SH-SY5Y (cell line): Measurements from ENCODE around the gene SPACA4.

ENCODE experiments used
- GATA2 ChIP-seq: IDR thresholded peaks from 2 replicates; pipeline ENCODE4 v1.6.1; 2011; ENCODE audit warnings: mild to moderate bottlenecking, low read depth, low read length
- GATA3 ChIP-seq: IDR thresholded peaks from 2 replicates; pipeline ENCODE4 v1.6.1; 2011; ENCODE audit warnings: low read depth, mild to moderate bottlenecking, low read length, moderate library complexity

DNA sequence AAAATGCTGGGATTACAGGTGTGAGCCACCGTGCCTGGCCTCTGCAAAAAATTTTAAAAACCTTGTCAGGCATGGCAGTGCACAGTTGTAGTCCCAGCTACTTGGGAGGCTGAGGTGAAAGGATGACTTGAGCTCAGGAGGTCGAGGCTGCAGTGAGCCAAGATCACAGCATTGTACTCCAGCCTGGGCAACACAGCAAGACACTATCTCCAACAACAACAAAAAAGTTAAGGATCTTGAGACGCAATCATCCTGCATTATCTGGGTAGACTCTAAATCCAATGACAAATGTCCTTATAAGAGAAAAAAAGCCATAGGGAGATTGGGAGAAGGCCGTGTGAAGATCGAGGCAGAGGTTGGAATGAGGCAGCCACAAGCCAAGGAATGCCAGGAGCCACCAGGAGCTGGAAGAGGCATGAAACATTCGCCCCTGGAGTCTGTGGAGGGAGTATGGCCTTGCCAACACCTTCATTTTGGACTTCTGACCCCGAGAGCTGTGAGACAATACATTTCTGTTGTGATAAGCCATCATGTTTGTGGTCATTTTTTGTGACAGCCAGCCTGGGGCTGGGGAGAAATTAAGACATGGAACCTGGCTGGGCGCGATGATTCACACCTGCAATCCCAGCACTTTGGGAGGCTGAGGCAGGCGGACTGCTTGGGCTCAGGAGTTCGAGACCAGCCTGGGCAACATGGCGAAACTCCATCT is 44.6 kb downstream of the SPACA4 start:
- no peak for TF ChIP-seq GATA3
- no peak for TF ChIP-seq GATA2
